GM23248 (cell line): ENCODE data around the gene ADGRD1. TPM values are rescaled to one million over a fixed set of nuclear protein-coding genes. Genes with fewer than 3 reads are reported as not detected.

Source experiments
- DNase-seq: peaks from one replicate; pipeline ENCODE4 v3.0.0-alpha.2; 2015
- H2AFZ ChIP-seq: fragments of 200-600 bp; sonication (generic); 2 replicates; pipeline ENCODE4 v1.6.1; 2016; ENCODE audit warnings: antibody characterized with exemption
- H3F3A ChIP-seq: fragments of 200-600 bp; sonication (generic); 2 replicates; pipeline ENCODE4 v1.6.1; 2016; ENCODE audit warnings: mild to moderate bottlenecking, antibody characterized with exemption, mixed run types; ENCODE audit not compliant: insufficient read depth
- H3K27ac ChIP-seq: fragments of 200-600 bp; sonication (generic); 2 replicates; pipeline ENCODE4 v1.5.1; 2016; ENCODE audit warnings: mild to moderate bottlenecking
- H3K27me3 ChIP-seq: fragments of 200-600 bp; sonication (generic); replicated peaks from 2 replicates; pipeline ENCODE4 v1.6.1; 2016; ENCODE audit warnings: mild to moderate bottlenecking; ENCODE audit not compliant: insufficient read depth
- H3K36me3 ChIP-seq: fragments of 200-600 bp; sonication (generic); 2 replicates; pipeline ENCODE4 v1.6.1; 2016; ENCODE audit warnings: low read depth, mild to moderate bottlenecking
- H3K4me1 ChIP-seq: fragments of 200-600 bp; sonication (generic); 2 replicates; pipeline ENCODE4 v1.6.1; 2016; ENCODE audit warnings: mild to moderate bottlenecking; ENCODE audit not compliant: insufficient read depth
- H3K4me2 ChIP-seq: fragments of 200-600 bp; sonication (generic); one replicate; pipeline ENCODE4 v1.6.1; 2016; ENCODE audit warnings: mild to moderate bottlenecking; ENCODE audit not compliant: unreplicated experiment
- H3K4me3 ChIP-seq: fragments of 200-600 bp; sonication (generic); 2 replicates; pipeline ENCODE4 v1.5.1; 2016; ENCODE audit warnings: mild to moderate bottlenecking
- H3K79me2 ChIP-seq: fragments of 200-600 bp; sonication (generic); 2 replicates; pipeline ENCODE4 v1.6.1; 2016; ENCODE audit warnings: mild to moderate bottlenecking; ENCODE audit not compliant: insufficient read depth
- H3K9ac ChIP-seq: fragments of 200-600 bp; sonication (generic); 2 replicates; pipeline ENCODE4 v1.6.1; 2016; ENCODE audit warnings: mild to moderate bottlenecking
- H3K9me2 ChIP-seq: fragments of 200-600 bp; sonication (generic); 2 replicates; pipeline ENCODE4 v1.6.1; 2016; ENCODE audit warnings: mixed run types, mild to moderate bottlenecking, moderate library complexity; ENCODE audit not compliant: insufficient read depth
- H3K9me3 ChIP-seq: fragments of 200-600 bp; sonication (generic); one replicate; pipeline ENCODE4 v1.6.1; 2017; ENCODE audit warnings: low read depth
- H4K20me1 ChIP-seq: fragments of 200-600 bp; sonication (generic); 2 replicates; pipeline ENCODE4 v1.6.0; 2016; ENCODE audit not compliant: insufficient read depth
- EZH2 ChIP-seq: fragments of 200-600 bp; sonication (generic); IDR thresholded peaks from 2 replicates; pipeline ENCODE4 v1.6.1; 2018; ENCODE audit warnings: antibody characterized with exemption, mild to moderate bottlenecking; ENCODE audit not compliant: insufficient read depth, poor library complexity, severe bottlenecking
- EZH2phosphoT487 ChIP-seq: fragments of 200-600 bp; sonication (generic); IDR thresholded peaks from 2 replicates; pipeline ENCODE4 v1.6.1; 2018; ENCODE audit warnings: antibody characterized with exemption, moderate library complexity, mild to moderate bottlenecking, low read depth; ENCODE audit not compliant: insufficient read depth
- WGBS, 2 experiments: methylation state at CpG; one replicate each; pipeline ENCODE4 v1.1.6; 2015 to 2017; ENCODE audit warnings: low lambda C conversion rate in 2 of 2, low coverage in 1 of 2; ENCODE audit errors: missing lambda C conversion rate in 2 of 2; 5-methylcytosine and 5-hydroxymethylcytosine counted together
- in situ Hi-C: fragments of 300-500 bp; cut with MboI; formaldehyde crosslinking; loops from 2 replicates; pipeline ENCODE4 v1.15.0; 2020
- polyA plus RNA-seq: library from polyadenylated mRNA; unstranded; fragments of >200 nt; fragmentation: Nextera tagmentation; extraction: Ambion mirVana; gene quantifications from 2 replicates; pipeline ENCODE4 v1.2.1, GENCODE V29; 2016
- total RNA-seq: library from RNA; depleted of rRNA; stranded (reverse); fragments of >200 nt; shearing (Covaris generic); gene quantifications from 2 replicates; pipeline ENCODE4 v1.2.3, GENCODE V29; 2014

The ADGRD1 gene
- total and polyA plus RNA-seq, 2 experiments from 2014 or later, result 7.9 to 11.2 TPM

DNA sequence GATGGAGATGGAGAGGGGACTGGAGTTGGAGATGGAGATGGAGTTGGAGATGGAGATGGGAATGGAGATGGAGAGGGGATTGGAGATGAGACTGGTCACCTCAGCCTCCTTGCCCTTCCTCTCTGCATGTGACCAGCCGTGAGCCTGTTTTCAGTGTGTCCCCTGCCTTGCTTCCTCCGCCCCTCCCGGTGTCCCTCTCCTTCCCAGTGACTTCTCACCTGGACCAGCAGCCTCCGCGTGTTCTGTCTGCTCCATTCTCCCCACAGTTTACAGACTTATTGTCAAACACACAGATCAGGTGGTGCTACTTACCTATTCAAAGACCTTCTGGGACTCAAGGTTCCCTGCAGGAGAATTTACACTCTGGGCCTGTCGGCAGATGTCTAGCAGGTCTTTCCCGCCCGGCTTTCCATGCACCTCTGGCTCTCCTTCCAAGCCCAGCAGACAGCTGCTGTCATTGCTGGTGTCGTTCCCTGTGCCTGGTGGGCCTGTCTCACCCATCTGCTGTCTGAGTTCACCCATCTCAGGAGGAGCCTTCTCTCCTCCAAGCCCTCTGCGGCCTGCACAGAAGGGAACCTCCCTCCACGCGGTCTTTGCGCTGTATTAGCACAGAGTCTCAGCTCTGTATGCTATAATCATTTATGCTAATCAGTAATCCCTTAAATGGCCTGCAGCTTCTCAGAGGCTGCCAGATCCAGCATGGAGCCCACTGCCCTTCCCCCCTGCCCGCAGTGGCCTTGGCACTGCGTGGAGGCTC, 62.1 kb downstream of the ADGRD1 start:
- WGBS, 2 experiments, result 80 to 81% methylated on average over 15 of the region's 15 CpGs

GRCh38 chr12:131017477-131017991, 63.8 kb downstream of the ADGRD1 start:
- no peak overlapping the region for H3K4me3 ChIP-seq
- TF ChIP-seq EZH2 (no peak), EZH2phosphoT487 (no peak)
- H3K9me3 ChIP-seq, result no peaks in the 10 kb centered on the region
- H3K27me3 ChIP-seq, result no peaks in the 10 kb centered on the region
- no peak for DNase-seq
- H4K20me1 ChIP-seq, result no peaks in the 10 kb centered on the region
- no peak overlapping the region for H3K4me2 ChIP-seq
- no peak overlapping the region for H2AFZ ChIP-seq
- no peaks in the 10 kb centered on the region for H3K36me3 ChIP-seq
- no peak overlapping the region for H3K27ac ChIP-seq
- H3K9ac ChIP-seq, result no peak overlapping the region
- no peaks in the 10 kb centered on the region for H3K79me2 ChIP-seq
- no peaks in the 10 kb centered on the region for H3K9me2 ChIP-seq
- in situ Hi-C loops, result no loop called here
- H3K4me1 ChIP-seq, result no peaks in the 10 kb centered on the region
- H3F3A ChIP-seq, result no peaks in the 10 kb centered on the region

More for the DNA sequence above, 62.1 kb downstream of the ADGRD1 start:
- Histone ChIP-seq H3F3A (no peaks in the 10 kb centered on the region), H3K9me3 (no peaks in the 10 kb centered on the region), H3K27ac (no peak overlapping the region), H3K79me2 (no peaks in the 10 kb centered on the region), H3K4me2 (no peak overlapping the region), H3K4me3 (no peak overlapping the region), H2AFZ (no peak overlapping the region), H3K9ac (no peak overlapping the region), H3K36me3 (no peaks in the 10 kb centered on the region), H3K4me1 (no peaks in the 10 kb centered on the region), H3K9me2 (no peaks in the 10 kb centered on the region), H3K27me3 (no peaks in the 10 kb centered on the region), H4K20me1 (no peaks in the 10 kb centered on the region)
- in situ Hi-C loops, result no loop called here
- DNase-seq, result no peak
- TF ChIP-seq EZH2 (no peak), EZH2phosphoT487 (no peak)

DNA sequence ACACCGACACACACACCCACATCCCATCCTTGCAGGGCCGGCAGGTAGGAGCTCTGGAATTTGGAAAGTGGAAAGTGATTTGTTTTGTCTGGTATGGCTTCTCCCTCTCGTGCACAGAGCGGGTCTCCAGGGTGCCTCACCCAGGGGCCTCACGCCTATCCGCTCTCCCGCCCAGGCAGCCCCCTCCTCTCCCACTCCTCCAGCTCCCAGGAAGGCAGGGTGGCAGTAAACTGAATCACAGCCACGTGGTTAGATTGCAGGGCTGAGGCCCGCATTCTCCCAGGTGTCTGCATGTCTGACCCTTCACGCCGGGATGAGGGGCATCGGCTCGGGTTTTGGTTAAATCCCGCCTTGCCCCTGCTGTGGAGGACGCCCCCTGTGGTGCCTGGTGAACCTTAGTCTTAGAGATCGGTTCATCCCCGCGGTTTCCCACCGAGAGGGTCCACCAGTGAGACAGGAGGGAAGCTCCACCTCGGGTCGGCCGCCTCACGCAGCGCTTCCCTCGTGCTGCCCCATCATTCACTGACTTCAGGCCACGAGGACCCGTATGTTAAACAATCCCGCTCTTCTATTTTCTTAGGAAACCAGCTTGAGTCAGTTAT, 64.4 kb downstream of the ADGRD1 start:
- no peaks in the 10 kb centered on the region for H3K4me1 ChIP-seq
- in situ Hi-C loops, result no loop called here
- H3K27ac ChIP-seq, result no peak overlapping the region
- DNase-seq, result no peak
- WGBS, 2 experiments, result 75 to 79% methylated on average over 28 of the region's 28 CpGs
- H3K4me3 ChIP-seq, result no peak overlapping the region
- no peak overlapping the region for H3K4me2 ChIP-seq
- no peaks in the 10 kb centered on the region for H4K20me1 ChIP-seq
- H3K9me3 ChIP-seq, result no peaks in the 10 kb centered on the region
- TF ChIP-seq EZH2 (no peak), EZH2phosphoT487 (no peak)
- H3K9ac ChIP-seq, result no peak overlapping the region
- H3K36me3 ChIP-seq, result no peaks in the 10 kb centered on the region
- no peaks in the 10 kb centered on the region for H3F3A ChIP-seq
- no peaks in the 10 kb centered on the region for H3K27me3 ChIP-seq
- H2AFZ ChIP-seq, result no peak overlapping the region
- H3K79me2 ChIP-seq, result no peaks in the 10 kb centered on the region
- no peaks in the 10 kb centered on the region for H3K9me2 ChIP-seq

- WGBS, 2 experiments, result 73 to 84% methylated on average over 14 to 16 of the region's 16 CpGs
- H3F3A ChIP-seq, result no peaks in the 10 kb centered on the region
- H3K27me3 ChIP-seq, result no peaks in the 10 kb centered on the region
- no peak overlapping the region for H3K4me2 ChIP-seq
- H3K9ac ChIP-seq, result no peak overlapping the region
- no peaks in the 10 kb centered on the region for H3K9me2 ChIP-seq
- TF ChIP-seq EZH2 (no peak), EZH2phosphoT487 (no peak)
- no peaks in the 10 kb centered on the region for H3K79me2 ChIP-seq
- in situ Hi-C loops, result no loop called here
- H3K4me3 ChIP-seq, result no peak overlapping the region
- no peaks in the 10 kb centered on the region for H3K4me1 ChIP-seq
- no peak for DNase-seq
- no peaks in the 10 kb centered on the region for H3K9me3 ChIP-seq
- no peak overlapping the region for H2AFZ ChIP-seq
- H3K36me3 ChIP-seq, result no peaks in the 10 kb centered on the region
- no peaks in the 10 kb centered on the region for H4K20me1 ChIP-seq
- H3K27ac ChIP-seq, result no peak overlapping the region
Observed at GRCh38 chr12:131018808-131019397, 65.2 kb downstream of the ADGRD1 start.
